Activated T-helper 9 cell treated with anti-CD3 and anti-CD28 coated beads, Interleukin-2, amount 50 U/mL, for 16 hours (primary cell): ENCODE results near the gene IGFALS.

ENCODE experiments used
- DNase-seq: peaks from one replicate; pipeline ENCODE4 v3.0.0-alpha.2; 2020; ENCODE audit warnings: low read depth

IGFALS gene

GRCh38 chr16:1775846-1776671 is 17.4 kb downstream of the IGFALS start:
- no peak for DNase-seq

GRCh38 chr16:1775006-1775845 is 18.3 kb downstream of the IGFALS start:
- no peak for DNase-seq

- no peak for DNase-seq
These were observed 19.1 kb downstream of the IGFALS start for GRCh38 chr16:1774448-1774780.

- no peak for DNase-seq
These were observed 19.6 kb downstream of the IGFALS start for GRCh38 chr16:1773703-1774447.

- peak; percentile 70 for DNase-seq
These were observed 20.4 kb downstream of the IGFALS start, which contains the start of gene MRPS34 for GRCh38 chr16:1772908-1773702. Gene MRPS34 (minus strand): TSS chr16:1773134. CDS start chr16:1773119, 15 bp downstream.

GRCh38 chr16:1772362-1772907 is 21.1 kb downstream of the IGFALS start, which contains the start of gene EME2:
Gene EME2 (plus strand): TSS chr16:1772810. CDS start chr16:1773228, 418 bp downstream.
- DNase-seq = peak; percentile 41

- DNase-seq = no peak
These were observed 21.6 kb downstream of the IGFALS start for GRCh38 chr16:1771864-1772361.

- peak; percentile 70 for DNase-seq
These were observed 22.2 kb downstream of the IGFALS start, which contains the start of gene NME3 for GRCh38 chr16:1771188-1771863. Gene NME3 (minus strand): TSS chr16:1771543. CDS start chr16:1771534, 9 bp downstream.

GRCh38 chr16:1770328-1771187 is 22.9 kb downstream of the IGFALS start:
- peak; percentile 47 for DNase-seq

GRCh38 chr16:1769402-1770300 is 23.9 kb downstream of the IGFALS start:
- no peak for DNase-seq

GRCh38 chr16:1768767-1769401 is 24.6 kb downstream of the IGFALS start:
- DNase-seq = no peak

- DNase-seq = no peak
These were observed 25.3 kb downstream of the IGFALS start for GRCh38 chr16:1768061-1768766.

GRCh38 chr16:1767116-1767994 is 26.1 kb downstream of the IGFALS start:
- DNase-seq = no peak

- DNase-seq = no peak
These were observed 26.8 kb downstream of the IGFALS start for GRCh38 chr16:1766701-1767100.

GRCh38 chr16:1766231-1766630 is 27.3 kb downstream of the IGFALS start:
- DNase-seq = no peak

- DNase-seq = no peak
These were observed 27.7 kb downstream of the IGFALS start for GRCh38 chr16:1765826-1766225.
